Calu3 (cell line): Measurements from ENCODE around the gene VPS50. TPM values are rescaled to one million over a fixed set of nuclear protein-coding genes. Genes with fewer than 3 reads are reported as not detected.
A peak's percentile ranks its signal among the peaks of the same experiment; 100 is the strongest.
"Not testable (repeated sequence)": the region's sequence is repeated elsewhere in the genome, so short reads cannot be mapped to it uniquely, and the experiment has no call there.

ENCODE experiments used
- BruUV-seq: library from RNA; stranded (reverse); fragments of 400-500 nt; replicated peaks from 2 replicates; lab custom pipeline; 2021; lab: Mats Ljungman, UMichigan
- CTCF ChIA-PET: fragments of 300-600 bp; sonication (Branson Sonifier 250); formaldehyde crosslinking; loops from one replicate; lab custom pipeline; 2022; ENCODE audit warnings: antibody characterized with exemption; lab: Charles Lee
- DNase-seq: peaks from one replicate; pipeline ENCODE4 v3.0.0; 2022
- H3K27ac Mint-ChIP-seq: one replicate; pipeline ENCODE4 v1.8.0; 2022; ENCODE audit warnings: mixed read lengths; ENCODE audit not compliant: unreplicated experiment
- H3K27me3 Mint-ChIP-seq: one replicate; pipeline ENCODE4 v1.8.0; 2022; ENCODE audit warnings: mixed read lengths; ENCODE audit not compliant: unreplicated experiment
- H3K36me3 Mint-ChIP-seq: one replicate; pipeline ENCODE4 v1.8.0; 2022; ENCODE audit warnings: mild to moderate bottlenecking, moderate library complexity, mixed read lengths; ENCODE audit not compliant: insufficient read depth, unreplicated experiment
- H3K4me1 Mint-ChIP-seq: one replicate; pipeline ENCODE4 v1.8.0; 2022; ENCODE audit warnings: mild to moderate bottlenecking, low read depth, mixed read lengths; ENCODE audit not compliant: unreplicated experiment
- H3K4me3 Mint-ChIP-seq: one replicate; pipeline ENCODE4 v1.8.0; 2022; ENCODE audit warnings: mild to moderate bottlenecking, low read depth, moderate library complexity, mixed read lengths; ENCODE audit not compliant: unreplicated experiment
- H3K9me3 Mint-ChIP-seq: one replicate; pipeline ENCODE4 v1.8.0; 2022; ENCODE audit warnings: low read depth, mixed read lengths; ENCODE audit not compliant: unreplicated experiment
- CTCF ChIP-seq: fragments of 200-600 bp; IDR thresholded peaks from one replicate; pipeline ENCODE4 v1.8.0; 2022; ENCODE audit warnings: antibody characterized with exemption; ENCODE audit not compliant: unreplicated experiment
- intact Hi-C: fragments of 100-400 bp; cut with micrococcal nuclease; formaldehyde crosslinking; loops from one replicate; pipeline ENCODE4 v1.10.0; 2022; ENCODE audit not compliant: unreplicated experiment
- total RNA-seq: library from RNA; stranded (reverse); gene quantifications from 2 replicates; pipeline ENCODE4 v1.2.3, GENCODE V29; 2022

Gene VPS50
- total RNA-seq, 1 experiment from 2014 or later: 36.9 TPM

- H3K4me3 Mint-ChIP-seq: no peak overlapping the region
- no peaks in the 10 kb centered on the region for H3K27me3 Mint-ChIP-seq
- intact Hi-C loops: no loop called here
- no peak overlapping the region for H3K27ac Mint-ChIP-seq
- no TSS peak for BruUV-seq
- no peak for TF ChIP-seq CTCF
- H3K9me3 Mint-ChIP-seq: no peaks in the 10 kb centered on the region
- H3K4me1 Mint-ChIP-seq: no peaks in the 10 kb centered on the region
- no peak for DNase-seq
- CTCF ChIA-PET: no interaction called here
- no peaks in the 10 kb centered on the region for H3K36me3 Mint-ChIP-seq
These were observed 88.7 kb downstream of the VPS50 start for GRCh38 chr7:93320887-93321286.

GRCh38 chr7:93326291-93326690 lies 94.1 kb downstream of the VPS50 start:
- BruUV-seq, H3K27me3 Mint-ChIP-seq, intact Hi-C loops, H3K9me3 Mint-ChIP-seq, H3K27ac Mint-ChIP-seq, H3K36me3 Mint-ChIP-seq, H3K4me3 Mint-ChIP-seq, DNase-seq, H3K4me1 Mint-ChIP-seq: not testable (repeated sequence)
- CTCF ChIA-PET: interaction anchor here (0.6 kb wide), 1 partner anchor 152 kb away, joined by 4 read pairs; no protein-coding TSS in a partner anchor

- Mint-ChIP-seq H3K4me1 (no peaks in the 10 kb centered on the region), H3K4me3 (no peak overlapping the region), H3K27ac (no peak overlapping the region), H3K36me3 (no peaks in the 10 kb centered on the region), H3K9me3 (no peaks in the 10 kb centered on the region), H3K27me3 (no peaks in the 10 kb centered on the region)
- CTCF ChIA-PET: no interaction called here
- TF ChIP-seq CTCF: no peak
- intact Hi-C loops: no loop called here
- peak; percentile 17 for DNase-seq
- no TSS peak for BruUV-seq
These were observed 95.0 kb downstream of the VPS50 start for GRCh38 chr7:93327006-93327633.

GRCh38 chr7:93331706-93332105 lies 99.5 kb downstream of the VPS50 start:
- no TSS peak for BruUV-seq
- no peaks in the 10 kb centered on the region for H3K9me3 Mint-ChIP-seq
- H3K27me3 Mint-ChIP-seq: no peaks in the 10 kb centered on the region
- CTCF ChIA-PET: no interaction called here
- TF ChIP-seq CTCF: no peak
- H3K4me3 Mint-ChIP-seq: no peak overlapping the region
- no peak overlapping the region for H3K27ac Mint-ChIP-seq
- H3K36me3 Mint-ChIP-seq: no peaks in the 10 kb centered on the region
- intact Hi-C loops: no loop called here
- no peaks in the 10 kb centered on the region for H3K4me1 Mint-ChIP-seq
- no peak for DNase-seq

GRCh38 chr7:93332172-93332571 lies 100.0 kb downstream of the VPS50 start:
- H3K36me3 Mint-ChIP-seq: no peaks in the 10 kb centered on the region
- H3K4me1 Mint-ChIP-seq: no peaks in the 10 kb centered on the region
- no peaks in the 10 kb centered on the region for H3K9me3 Mint-ChIP-seq
- intact Hi-C loops: no loop called here
- no TSS peak for BruUV-seq
- no peak overlapping the region for H3K27ac Mint-ChIP-seq
- CTCF ChIA-PET: no interaction called here
- no peak overlapping the region for H3K4me3 Mint-ChIP-seq
- no peak for TF ChIP-seq CTCF
- DNase-seq: no peak
- no peaks in the 10 kb centered on the region for H3K27me3 Mint-ChIP-seq
